Measurements from ENCODE around the gene C12orf76.
"Not testable (repeated sequence)": the region's sequence is repeated elsewhere in the genome, so short reads cannot be mapped to it uniquely, and the experiment has no call there.

C12orf76 gene

DNA sequence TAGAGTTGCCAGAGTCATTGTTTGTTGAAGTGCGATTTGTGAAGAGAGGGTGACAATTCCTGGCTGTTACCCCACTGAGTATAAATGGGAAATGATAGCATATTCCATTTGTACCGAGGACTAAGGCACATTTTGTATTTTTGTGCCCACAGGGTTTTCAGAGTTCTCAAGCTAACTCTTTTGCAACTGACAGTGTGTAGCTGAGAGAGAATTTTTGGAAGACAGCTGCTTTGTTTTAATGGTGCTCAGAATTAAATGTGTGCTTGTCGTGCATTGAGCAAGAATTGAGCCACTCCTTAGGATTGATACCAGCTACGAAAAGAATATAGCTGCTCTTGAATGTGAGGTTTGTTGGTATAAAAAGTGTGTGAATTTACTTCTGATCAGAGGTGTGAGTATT lies 27.4 kb downstream of the C12orf76 start:
- peaks cover 23 to 31% of the 10 kb centered on the region in 2 donors for H3K36me3 ChIP-seq (ENCODE audit: control insufficient read depth in 2 of 2, insufficient read depth in 2 of 2, low read length in 2 of 2)
- no peak overlapping the region for H3K27ac ChIP-seq (ENCODE audit: low read length)
- H3K27me3 ChIP-seq (ENCODE audit: control insufficient read depth in 1 of 2, insufficient read depth in 2 of 2, low read length in 2 of 2): no peaks in the 10 kb centered on the region

DNA sequence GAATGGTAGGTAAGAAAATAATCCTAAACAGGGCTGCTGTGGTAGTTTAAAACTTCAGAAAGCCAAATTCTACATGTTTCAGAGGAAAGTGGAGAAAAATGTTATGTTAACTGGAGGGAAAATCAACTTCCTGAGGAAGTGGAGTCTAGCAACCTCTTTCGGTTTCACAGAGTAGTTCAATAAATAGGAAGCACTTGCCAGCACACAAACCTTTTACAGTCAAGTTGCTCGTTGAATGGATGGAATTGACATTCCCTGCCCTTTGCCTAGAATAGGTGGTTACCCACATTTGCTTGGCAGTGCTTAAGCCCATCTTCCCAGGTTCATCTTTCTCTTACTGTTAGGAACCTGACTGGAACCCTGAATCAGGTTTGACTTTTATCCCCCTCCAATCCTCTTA lies 33.2 kb downstream of the C12orf76 start:
- peaks cover 23 to 30% of the 10 kb centered on the region in 2 donors for H3K36me3 ChIP-seq (ENCODE audit: control insufficient read depth in 2 of 2, insufficient read depth in 2 of 2, low read length in 2 of 2)
- H3K9me3 ChIP-seq (ENCODE audit: control insufficient read depth in 2 of 2, low read length in 2 of 2): no peaks in the 10 kb centered on the region
- no peaks in the 10 kb centered on the region for H3K27me3 ChIP-seq (ENCODE audit: control insufficient read depth in 1 of 2, insufficient read depth in 2 of 2, low read length in 2 of 2)
- H3K4me1 ChIP-seq (ENCODE audit: control insufficient read depth, insufficient read depth, low read length): no peaks in the 10 kb centered on the region
- H3K9ac ChIP-seq (ENCODE audit: low read length in 2 of 2): no peak overlapping the region
- no peak overlapping the region for H3K27ac ChIP-seq (ENCODE audit: low read length)
- H3K4me3 ChIP-seq (ENCODE audit: low read length in 2 of 2): no peak overlapping the region

More for the DNA sequence above, 27.4 kb downstream of the C12orf76 start:
- no peaks in the 10 kb centered on the region for H3K9me3 ChIP-seq (ENCODE audit: control insufficient read depth in 2 of 2, low read length in 2 of 2)
- no peak overlapping the region for H3K4me3 ChIP-seq (ENCODE audit: low read length in 2 of 2)
- peaks cover 10% of the 10 kb centered on the region for H3K4me1 ChIP-seq (ENCODE audit: control insufficient read depth, insufficient read depth, low read length)
- no peak overlapping the region for H3K9ac ChIP-seq (ENCODE audit: low read length in 2 of 2)

DNA sequence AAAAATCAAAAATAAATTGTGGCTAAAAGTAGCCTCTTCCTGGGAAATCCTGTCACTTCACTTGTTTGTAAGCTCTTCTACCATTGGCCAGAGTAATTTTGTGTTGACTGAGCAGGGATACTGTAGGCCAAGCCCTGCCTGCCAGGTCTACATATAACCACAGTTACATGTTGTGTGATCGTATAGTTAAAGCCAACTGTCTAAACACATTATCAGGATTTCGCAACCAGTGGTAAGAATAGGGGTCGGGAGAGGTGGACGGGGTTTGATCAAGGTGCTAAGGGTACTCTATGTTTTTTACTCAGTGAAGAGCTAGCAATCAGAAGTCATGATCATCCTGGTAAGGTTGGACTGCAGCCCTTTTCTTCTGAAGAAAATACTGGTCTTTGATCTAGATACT lies 35.7 kb downstream of the C12orf76 start:
- Histone ChIP-seq H3K4me3 (ENCODE audit: low read length in 2 of 2) (no peak overlapping the region), H3K9ac (ENCODE audit: low read length in 2 of 2) (no peak overlapping the region), H3K36me3 (ENCODE audit: control insufficient read depth in 2 of 2, insufficient read depth in 2 of 2, low read length in 2 of 2) (peaks cover 11 to 19% of the 10 kb centered on the region in 2 donors), H3K27ac (ENCODE audit: low read length) (no peak overlapping the region), H3K27me3 (ENCODE audit: control insufficient read depth in 1 of 2, insufficient read depth in 2 of 2, low read length in 2 of 2) (no peaks in the 10 kb centered on the region), H3K9me3 (ENCODE audit: control insufficient read depth in 2 of 2, low read length in 2 of 2) (no peaks in the 10 kb centered on the region), H3K4me1 (ENCODE audit: control insufficient read depth, insufficient read depth, low read length) (no peaks in the 10 kb centered on the region)

DNA sequence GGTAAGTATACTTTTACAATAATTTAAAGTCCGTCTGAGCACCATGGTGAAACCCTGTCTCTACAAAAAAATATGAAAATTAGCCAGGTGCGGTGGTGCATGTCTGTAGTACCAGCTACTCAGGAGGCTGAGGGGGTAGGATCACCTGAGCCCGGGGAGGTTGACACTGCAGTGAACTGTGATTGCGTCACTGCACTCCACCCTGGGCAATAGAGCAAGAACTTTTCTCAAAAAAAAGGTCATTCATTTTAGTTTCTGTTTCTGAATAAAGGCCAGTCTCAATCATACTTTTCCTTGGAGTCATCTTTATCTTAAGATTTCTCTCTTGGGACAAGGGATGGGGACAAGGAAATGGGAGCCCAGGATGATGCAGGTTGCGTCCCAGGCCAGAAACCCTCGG lies 36.2 kb downstream of the C12orf76 start:
- no peaks in the 10 kb centered on the region for H3K4me1 ChIP-seq (ENCODE audit: control insufficient read depth, insufficient read depth, low read length)
- peaks cover 11 to 17% of the 10 kb centered on the region in 2 donors for H3K36me3 ChIP-seq (ENCODE audit: control insufficient read depth in 2 of 2, insufficient read depth in 2 of 2, low read length in 2 of 2)
- H3K4me3 ChIP-seq (ENCODE audit: low read length in 2 of 2): no peak overlapping the region
- H3K27ac ChIP-seq (ENCODE audit: low read length): no peak overlapping the region
- H3K9me3 ChIP-seq (ENCODE audit: control insufficient read depth in 2 of 2, low read length in 2 of 2): no peaks in the 10 kb centered on the region
- no peaks in the 10 kb centered on the region for H3K27me3 ChIP-seq (ENCODE audit: control insufficient read depth in 1 of 2, insufficient read depth in 2 of 2, low read length in 2 of 2)
- H3K9ac ChIP-seq (ENCODE audit: low read length in 2 of 2): no peak overlapping the region

DNA sequence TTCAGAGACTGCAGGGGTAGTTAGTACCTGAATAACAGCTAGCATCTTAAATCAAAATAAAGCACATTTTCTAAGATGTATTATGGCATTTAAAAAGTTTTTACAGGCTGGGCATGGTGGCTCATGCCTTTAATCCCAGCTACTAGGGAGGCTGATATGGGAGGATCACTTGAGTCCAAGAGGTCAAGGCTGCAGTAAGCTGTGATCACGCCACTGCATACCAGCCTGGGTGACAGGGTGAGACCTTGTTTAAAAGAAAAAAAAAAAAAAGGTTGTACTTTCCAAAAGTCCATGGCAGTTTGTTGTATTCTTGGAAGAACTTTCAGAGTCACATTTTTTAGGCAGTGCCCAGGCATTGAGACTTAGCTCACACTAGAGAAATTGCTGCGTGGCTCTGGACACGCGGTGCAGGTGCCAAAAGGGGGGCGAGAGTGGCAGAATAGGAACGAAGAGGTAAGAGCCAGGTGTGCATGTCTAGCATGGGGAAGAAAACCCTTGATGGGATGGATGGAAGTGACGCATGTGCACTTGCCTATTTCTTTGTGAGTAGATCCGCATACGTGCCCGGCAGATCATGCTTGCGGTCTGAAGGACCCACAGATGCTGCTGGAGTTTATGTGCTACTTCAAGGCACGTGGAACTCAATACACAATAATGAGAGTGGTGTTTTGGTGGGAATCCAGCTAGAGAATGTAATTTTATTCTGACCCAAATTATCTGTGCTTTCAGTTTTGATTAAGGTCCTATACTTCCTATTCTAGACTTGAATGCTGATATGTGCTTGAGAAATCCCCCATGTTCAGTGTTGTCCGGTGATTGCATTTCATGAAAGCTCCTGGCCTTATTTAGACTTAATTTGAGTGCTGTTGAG lies 37.2 kb downstream of the C12orf76 start:
- H3K4me3 ChIP-seq (ENCODE audit: low read length in 2 of 2): no peak overlapping the region
- H3K9ac ChIP-seq (ENCODE audit: low read length in 2 of 2): no peak overlapping the region
- H3K27ac ChIP-seq (ENCODE audit: low read length): no peak overlapping the region
- peaks cover 11 to 17% of the 10 kb centered on the region in 2 donors for H3K36me3 ChIP-seq (ENCODE audit: control insufficient read depth in 2 of 2, insufficient read depth in 2 of 2, low read length in 2 of 2)
- H3K9me3 ChIP-seq (ENCODE audit: control insufficient read depth in 2 of 2, low read length in 2 of 2): no peaks in the 10 kb centered on the region
- H3K27me3 ChIP-seq (ENCODE audit: control insufficient read depth in 1 of 2, insufficient read depth in 2 of 2, low read length in 2 of 2): no peaks in the 10 kb centered on the region
- no peaks in the 10 kb centered on the region for H3K4me1 ChIP-seq (ENCODE audit: control insufficient read depth, insufficient read depth, low read length)

DNA sequence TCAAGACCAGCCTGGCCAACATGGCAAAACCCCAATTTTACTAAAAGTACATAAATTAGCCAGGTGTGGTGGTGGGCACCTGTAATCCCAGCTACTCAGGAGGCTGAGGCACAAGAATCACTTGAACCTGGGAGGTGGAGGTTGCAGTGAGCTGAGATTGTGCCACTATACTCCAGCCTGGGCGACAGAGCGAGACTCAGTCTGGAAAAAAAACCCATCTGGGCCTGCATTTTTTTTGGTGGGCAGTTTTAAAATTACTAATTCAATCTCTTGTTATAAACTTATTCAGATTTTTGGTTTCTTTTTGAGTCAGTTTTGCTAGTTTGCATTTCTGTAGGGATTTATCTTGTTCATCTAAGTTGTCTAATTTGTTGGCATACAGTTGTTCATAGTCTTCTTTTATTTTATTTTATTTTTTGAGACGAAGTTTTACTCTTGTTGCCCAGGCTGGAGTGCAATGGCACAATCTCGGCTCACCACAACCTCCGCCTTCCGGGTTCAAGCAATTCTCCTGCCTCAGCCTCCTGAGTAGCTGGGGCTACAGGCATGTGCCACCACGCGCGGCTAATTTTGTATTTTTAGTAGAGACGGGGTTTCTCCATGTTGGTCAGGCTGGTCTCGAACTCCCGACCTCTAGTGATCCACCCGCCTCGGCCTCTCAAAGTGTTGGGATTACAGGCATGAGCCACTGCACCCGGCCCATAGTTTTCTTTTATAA lies 39.5 kb downstream of the C12orf76 start:
- H3K27ac ChIP-seq (ENCODE audit: low read length); H3K9ac ChIP-seq (ENCODE audit: low read length in 2 of 2); H3K9me3 ChIP-seq (ENCODE audit: control insufficient read depth in 2 of 2, low read length in 2 of 2); H3K4me3 ChIP-seq (ENCODE audit: low read length in 2 of 2); H3K4me1 ChIP-seq (ENCODE audit: control insufficient read depth, insufficient read depth, low read length); H3K27me3 ChIP-seq (ENCODE audit: control insufficient read depth in 1 of 2, insufficient read depth in 2 of 2, low read length in 2 of 2): not testable (repeated sequence)
- peaks cover 11 to 14% of the 10 kb centered on the region in 2 donors for H3K36me3 ChIP-seq (ENCODE audit: control insufficient read depth in 2 of 2, insufficient read depth in 2 of 2, low read length in 2 of 2)

DNA sequence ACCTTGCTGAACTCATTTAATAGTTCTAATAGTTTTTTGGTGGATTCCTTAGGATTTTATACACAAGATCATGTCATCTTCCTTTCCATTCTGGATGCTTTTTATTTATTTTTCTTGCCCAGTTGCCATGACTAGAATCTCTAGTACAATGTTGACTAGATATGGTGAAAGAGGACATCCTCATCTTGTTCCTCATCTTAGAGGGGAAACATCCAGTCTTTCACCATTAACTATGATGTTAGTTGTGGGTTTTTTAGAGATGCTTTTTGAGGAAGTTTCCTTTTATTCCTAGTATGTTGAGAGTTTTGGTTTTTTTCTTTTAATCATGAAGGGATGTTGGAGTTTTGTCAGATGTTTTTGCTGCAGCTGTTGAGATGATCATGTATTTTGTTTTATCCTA lies 40.4 kb downstream of the C12orf76 start:
- H3K4me3 ChIP-seq (ENCODE audit: low read length in 2 of 2): no peak overlapping the region
- no peak overlapping the region for H3K27ac ChIP-seq (ENCODE audit: low read length)
- no peaks in the 10 kb centered on the region for H3K9me3 ChIP-seq (ENCODE audit: control insufficient read depth in 2 of 2, low read length in 2 of 2)
- no peaks in the 10 kb centered on the region for H3K27me3 ChIP-seq (ENCODE audit: control insufficient read depth in 1 of 2, insufficient read depth in 2 of 2, low read length in 2 of 2)
- no peaks in the 10 kb centered on the region for H3K4me1 ChIP-seq (ENCODE audit: control insufficient read depth, insufficient read depth, low read length)
- no peak overlapping the region for H3K9ac ChIP-seq (ENCODE audit: low read length in 2 of 2)
- peaks cover 6 to 14% of the 10 kb centered on the region in 2 donors for H3K36me3 ChIP-seq (ENCODE audit: control insufficient read depth in 2 of 2, insufficient read depth in 2 of 2, low read length in 2 of 2)

DNA sequence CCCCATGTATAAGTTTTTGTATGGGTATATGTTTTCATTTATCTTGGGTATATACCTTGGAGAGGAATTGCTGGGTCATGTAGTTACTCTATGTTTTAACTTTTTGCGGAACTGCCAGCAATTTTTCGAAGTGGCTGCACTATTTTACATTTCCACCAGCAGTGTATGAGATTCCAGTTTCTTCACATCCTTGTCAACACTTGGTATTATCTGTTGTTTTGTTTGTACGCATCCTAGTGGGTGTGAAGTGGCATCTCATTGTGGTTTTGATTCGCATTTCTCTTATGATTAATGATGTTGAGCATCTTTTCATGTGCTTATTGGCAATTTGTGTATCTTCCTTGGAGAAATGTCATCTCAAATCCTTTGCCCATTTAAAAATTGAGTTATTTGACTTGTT lies 42.2 kb downstream of the C12orf76 start:
- H3K9ac ChIP-seq (ENCODE audit: low read length in 2 of 2): no peak overlapping the region
- H3K27me3 ChIP-seq (ENCODE audit: control insufficient read depth in 1 of 2, insufficient read depth in 2 of 2, low read length in 2 of 2): no peaks in the 10 kb centered on the region
- H3K36me3 ChIP-seq (ENCODE audit: control insufficient read depth in 2 of 2, insufficient read depth in 2 of 2, low read length in 2 of 2): peaks cover 2 to 6% of the 10 kb centered on the region in 2 donors
- H3K27ac ChIP-seq (ENCODE audit: low read length): no peak overlapping the region
- no peak overlapping the region for H3K4me3 ChIP-seq (ENCODE audit: low read length in 2 of 2)
- H3K9me3 ChIP-seq (ENCODE audit: control insufficient read depth in 2 of 2, low read length in 2 of 2): no peaks in the 10 kb centered on the region
- no peaks in the 10 kb centered on the region for H3K4me1 ChIP-seq (ENCODE audit: control insufficient read depth, insufficient read depth, low read length)

DNA sequence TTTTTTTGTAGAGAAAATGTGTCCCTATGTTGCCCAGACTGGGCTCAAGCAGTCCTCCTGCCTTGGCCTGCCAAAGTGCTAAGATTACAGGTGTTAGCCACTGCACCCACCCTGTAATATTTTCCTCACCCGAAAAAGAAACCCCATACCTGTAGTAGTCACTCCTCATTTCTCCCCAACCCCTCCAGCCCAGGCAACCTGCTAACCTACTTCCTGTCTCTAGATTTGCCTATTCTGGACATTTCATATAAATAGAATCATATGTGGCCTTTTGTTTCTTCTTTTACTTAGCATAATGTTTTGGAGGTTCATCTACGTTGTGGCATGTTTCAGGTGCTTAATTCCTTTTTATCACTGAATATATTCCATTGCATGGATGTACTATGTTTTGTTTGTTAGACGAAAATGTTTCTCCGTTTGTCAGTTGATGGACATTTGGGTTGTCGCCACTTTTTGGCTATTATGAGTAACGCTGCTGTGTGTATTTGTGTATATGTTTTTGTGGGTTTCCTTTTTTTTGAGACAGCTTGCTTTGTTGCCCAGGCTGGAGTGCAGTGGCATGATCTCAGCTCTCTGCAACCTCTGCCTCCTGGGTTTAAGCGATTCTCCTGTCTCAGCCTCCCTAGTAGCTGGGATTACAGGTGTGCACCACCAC lies 42.9 kb downstream of the C12orf76 start:
- Histone ChIP-seq H3K36me3 (ENCODE audit: control insufficient read depth in 2 of 2, insufficient read depth in 2 of 2, low read length in 2 of 2) (peaks cover 2 to 6% of the 10 kb centered on the region in 2 donors), H3K4me3 (ENCODE audit: low read length in 2 of 2) (no peak overlapping the region), H3K9ac (ENCODE audit: low read length in 2 of 2) (no peak overlapping the region), H3K9me3 (ENCODE audit: control insufficient read depth in 2 of 2, low read length in 2 of 2) (no peaks in the 10 kb centered on the region), H3K27ac (ENCODE audit: low read length) (no peak overlapping the region), H3K27me3 (ENCODE audit: control insufficient read depth in 1 of 2, insufficient read depth in 2 of 2, low read length in 2 of 2) (no peaks in the 10 kb centered on the region), H3K4me1 (ENCODE audit: control insufficient read depth, insufficient read depth, low read length) (peaks cover under 1% of the 10 kb centered on the region)

DNA sequence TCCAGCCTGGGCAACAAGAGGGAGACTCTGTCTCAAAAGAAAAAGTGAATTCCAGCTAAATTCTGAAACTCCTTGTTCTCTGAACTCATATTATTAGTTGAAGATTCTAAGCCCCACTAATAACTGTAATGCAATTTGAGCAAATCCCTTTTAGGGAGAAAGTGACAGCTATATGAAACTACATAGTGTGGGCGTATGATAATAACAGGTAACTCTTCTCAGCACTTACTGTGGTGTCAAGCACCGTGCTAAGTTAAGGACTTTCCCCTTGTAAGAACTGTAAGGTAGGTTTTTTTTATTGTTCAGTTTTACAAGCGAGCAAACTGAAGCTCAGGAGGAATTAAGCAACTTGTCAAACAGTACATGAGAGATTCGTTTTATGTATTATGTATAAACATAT lies 43.7 kb downstream of the C12orf76 start:
- Histone ChIP-seq H3K4me1 (ENCODE audit: control insufficient read depth, insufficient read depth, low read length) (peaks cover 7% of the 10 kb centered on the region), H3K9ac (ENCODE audit: low read length in 2 of 2) (no peak overlapping the region), H3K27ac (ENCODE audit: low read length) (no peak overlapping the region)

More for the DNA sequence above, 43.7 kb downstream of the C12orf76 start:
- Histone ChIP-seq H3K4me3 (ENCODE audit: low read length in 2 of 2) (no peak overlapping the region), H3K9me3 (ENCODE audit: control insufficient read depth in 2 of 2, low read length in 2 of 2) (no peaks in the 10 kb centered on the region), H3K27me3 (ENCODE audit: control insufficient read depth in 1 of 2, insufficient read depth in 2 of 2, low read length in 2 of 2) (no peaks in the 10 kb centered on the region), H3K36me3 (ENCODE audit: control insufficient read depth in 2 of 2, insufficient read depth in 2 of 2, low read length in 2 of 2) (peaks cover 2 to 6% of the 10 kb centered on the region in 2 donors)
